Stimulated activated CD8-positive, alpha-beta memory T cell treated with anti-CD3 and anti-CD28 coated beads, Interleukin-15, amount 100 ng/mL, for 48 hours (primary cell): ENCODE data around the gene MIR17HG.
"Not testable (repeated sequence)": the region's sequence is repeated elsewhere in the genome, so short reads cannot be mapped to it uniquely, and the experiment has no call there.

ENCODE experiments used
- DNase-seq, 2 donors: peaks; one replicate each; pipeline ENCODE4 v3.0.0-alpha.2; 2020; ENCODE audit warnings: low read depth in 2 of 2

The MIR17HG gene

DNA sequence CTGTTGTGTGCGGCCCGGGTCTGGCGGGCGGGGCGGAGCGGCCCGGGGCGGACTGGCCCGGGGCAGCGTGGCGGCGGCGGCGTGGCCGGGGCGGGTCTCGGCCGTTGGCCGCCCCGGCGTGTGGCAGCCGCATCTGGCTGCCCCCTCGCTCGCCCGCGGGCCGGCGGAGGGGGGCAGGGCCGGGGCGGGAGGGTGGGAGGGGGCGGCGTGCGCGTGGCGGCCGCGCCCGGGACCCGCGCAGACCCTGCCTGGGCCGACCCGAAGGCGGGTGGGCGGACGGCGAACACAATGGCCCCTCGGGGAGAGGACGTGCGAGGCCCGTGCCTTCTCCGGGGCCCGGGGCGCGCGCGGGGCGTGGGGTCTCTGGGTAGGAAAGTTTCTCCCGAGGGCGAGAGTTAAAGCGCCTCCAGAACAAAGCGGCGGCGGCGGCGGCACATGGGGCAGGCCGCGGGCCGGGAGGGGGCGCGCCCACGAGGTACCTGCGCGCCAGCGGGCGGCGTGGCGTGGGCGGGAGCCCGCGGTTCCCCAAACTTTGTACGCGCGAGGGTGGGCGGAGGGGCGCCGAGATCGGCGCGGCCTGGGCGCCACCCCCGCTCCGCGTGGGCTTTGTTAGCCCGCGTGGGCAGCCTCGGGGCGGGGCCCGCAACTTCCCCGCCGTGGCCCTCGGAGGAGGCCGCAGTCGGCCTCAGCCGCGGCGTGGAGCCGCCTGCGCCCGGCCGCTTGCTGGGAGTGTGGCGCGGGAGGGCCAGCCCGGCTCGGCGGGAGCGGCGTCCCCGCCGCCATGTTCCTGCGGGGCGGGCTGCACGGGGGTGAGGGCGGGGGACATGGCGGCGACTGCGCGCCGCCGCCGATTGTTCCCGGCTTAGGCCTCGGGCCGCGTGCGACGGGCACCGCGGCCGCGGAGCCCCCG, 764 bp downstream of the MIR17HG start:
- peak in 1 of 2 donors; percentile 49 for DNase-seq

DNA sequence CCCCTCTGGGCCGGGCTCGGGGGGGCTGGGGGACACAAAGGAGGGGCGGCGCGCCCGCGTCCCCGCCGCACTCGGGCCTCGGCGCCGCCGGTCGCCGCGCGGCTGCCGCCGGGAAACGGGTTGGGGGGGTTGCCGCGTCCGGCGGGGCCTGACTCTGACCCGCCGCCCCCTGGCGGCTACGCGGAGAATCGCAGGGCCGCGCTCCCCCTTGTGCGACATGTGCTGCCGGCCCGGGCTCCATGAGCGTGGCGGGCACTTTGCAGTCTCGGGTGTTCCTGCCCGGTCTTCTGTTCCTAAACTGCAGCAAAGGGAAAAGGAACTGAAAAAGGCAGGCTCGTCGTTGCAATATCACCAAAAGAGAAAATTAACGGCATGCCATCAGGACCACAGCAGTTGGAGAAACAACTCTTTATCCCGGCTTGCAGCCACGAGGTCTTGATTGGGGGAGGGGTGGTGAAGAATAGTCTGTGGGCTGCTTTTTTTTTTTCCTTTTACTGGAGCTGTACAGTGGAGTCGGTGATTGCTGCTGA, 1.5 kb downstream of the MIR17HG start:
- DNase-seq: peak; percentile 87

DNA sequence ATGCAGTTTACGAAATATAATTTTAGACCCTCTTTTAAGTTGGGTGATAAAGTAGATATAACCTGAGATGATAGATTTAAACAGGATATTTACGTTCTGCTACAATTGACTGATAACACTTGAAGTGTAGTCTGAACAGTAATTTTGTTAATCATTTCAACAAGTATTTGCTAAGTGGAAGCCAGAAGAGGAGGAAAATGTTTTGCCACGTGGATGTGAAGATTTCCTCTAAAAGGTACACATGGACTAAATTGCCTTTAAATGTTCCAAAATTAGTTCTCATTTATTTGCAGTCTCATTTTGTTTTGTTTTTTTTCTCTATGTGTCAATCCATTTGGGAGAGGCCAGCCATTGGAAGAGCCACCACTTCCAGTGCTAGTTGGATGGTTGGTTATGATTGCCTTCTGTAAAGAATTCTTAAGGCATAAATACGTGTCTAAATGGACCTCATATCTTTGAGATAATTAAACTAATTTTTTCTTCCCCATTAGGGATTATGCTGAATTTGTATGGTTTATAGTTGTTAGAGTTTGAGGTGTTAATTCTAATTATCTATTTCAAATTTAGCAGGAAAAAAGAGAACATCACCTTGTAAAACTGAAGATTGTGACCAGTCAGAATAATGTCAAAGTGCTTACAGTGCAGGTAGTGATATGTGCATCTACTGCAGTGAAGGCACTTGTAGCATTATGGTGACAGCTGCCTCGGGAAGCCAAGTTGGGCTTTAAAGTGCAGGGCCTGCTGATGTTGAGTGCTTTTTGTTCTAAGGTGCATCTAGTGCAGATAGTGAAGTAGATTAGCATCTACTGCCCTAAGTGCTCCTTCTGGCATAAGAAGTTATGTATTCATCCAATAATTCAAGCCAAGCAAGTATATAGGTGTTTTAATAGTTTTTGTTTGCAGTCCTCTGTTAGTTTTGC, 2.8 kb downstream of the MIR17HG start:
- DNase-seq: no peak

DNA sequence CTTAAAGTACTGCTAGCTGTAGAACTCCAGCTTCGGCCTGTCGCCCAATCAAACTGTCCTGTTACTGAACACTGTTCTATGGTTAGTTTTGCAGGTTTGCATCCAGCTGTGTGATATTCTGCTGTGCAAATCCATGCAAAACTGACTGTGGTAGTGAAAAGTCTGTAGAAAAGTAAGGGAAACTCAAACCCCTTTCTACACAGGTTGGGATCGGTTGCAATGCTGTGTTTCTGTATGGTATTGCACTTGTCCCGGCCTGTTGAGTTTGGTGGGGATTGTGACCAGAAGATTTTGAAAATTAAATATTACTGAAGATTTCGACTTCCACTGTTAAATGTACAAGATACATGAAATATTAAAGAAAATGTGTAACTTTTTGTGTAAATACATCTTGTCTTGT, 3.6 kb downstream of the MIR17HG start:
- no peak for DNase-seq

DNA sequence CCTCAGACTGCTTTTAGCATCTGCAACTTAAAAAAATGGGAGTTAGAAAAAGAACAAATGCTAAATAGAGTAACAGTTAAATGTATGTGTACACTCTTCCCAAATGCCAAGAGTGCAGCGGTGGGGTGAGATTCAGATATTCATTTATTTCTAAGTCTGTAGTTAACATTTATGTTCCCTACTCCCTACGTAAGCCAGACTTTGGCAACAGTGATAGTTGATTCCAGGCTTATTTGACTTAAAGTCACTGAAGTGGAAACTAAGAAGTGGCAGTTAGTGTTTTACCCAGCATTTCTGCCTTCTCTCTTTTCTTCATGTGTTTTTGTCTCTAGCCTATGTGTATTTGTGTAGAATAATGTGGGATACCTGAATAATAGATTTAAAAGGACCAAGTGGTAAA, 4.5 kb downstream of the MIR17HG start:
- DNase-seq: no peak

DNA sequence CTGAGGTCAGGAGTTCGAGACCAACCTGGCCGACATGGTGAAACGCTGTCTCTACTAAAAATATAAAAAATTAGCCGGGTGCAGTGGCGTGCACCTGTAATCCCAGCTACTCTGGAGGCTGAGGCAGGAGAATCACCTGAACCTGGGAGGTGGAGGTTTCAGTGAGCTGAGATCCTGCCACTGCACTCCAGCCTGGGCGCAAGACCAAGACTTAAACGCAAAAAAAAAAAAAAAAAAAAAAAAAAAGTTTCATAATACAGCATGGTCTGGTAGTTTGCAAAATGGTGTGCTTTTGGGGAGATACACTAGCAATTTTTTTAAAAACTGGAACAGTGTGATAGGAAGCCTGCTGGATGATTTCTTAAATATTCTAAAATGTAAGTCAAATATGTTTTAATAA, 5.4 kb downstream of the MIR17HG start:
- not testable (repeated sequence) for DNase-seq

DNA sequence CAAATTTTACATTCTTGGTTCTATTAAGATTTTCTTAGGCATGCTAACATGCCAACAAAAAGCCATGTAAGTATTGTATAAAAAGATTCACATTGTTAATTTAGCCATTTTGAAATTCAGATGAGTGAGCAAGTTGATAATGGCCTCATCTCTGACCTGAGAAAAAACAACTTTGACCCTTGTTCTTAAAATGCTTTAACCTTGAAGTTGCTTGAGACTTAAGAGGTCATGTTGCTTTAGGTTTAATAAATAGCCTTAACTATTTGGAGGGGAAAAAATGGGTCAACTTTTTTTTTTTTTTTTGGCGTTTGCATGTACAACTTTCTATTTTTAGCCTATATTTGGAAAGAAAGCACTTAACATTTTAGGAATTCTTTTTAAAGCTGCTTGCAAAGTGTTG, 6.0 kb downstream of the MIR17HG start:
- no peak for DNase-seq

DNA sequence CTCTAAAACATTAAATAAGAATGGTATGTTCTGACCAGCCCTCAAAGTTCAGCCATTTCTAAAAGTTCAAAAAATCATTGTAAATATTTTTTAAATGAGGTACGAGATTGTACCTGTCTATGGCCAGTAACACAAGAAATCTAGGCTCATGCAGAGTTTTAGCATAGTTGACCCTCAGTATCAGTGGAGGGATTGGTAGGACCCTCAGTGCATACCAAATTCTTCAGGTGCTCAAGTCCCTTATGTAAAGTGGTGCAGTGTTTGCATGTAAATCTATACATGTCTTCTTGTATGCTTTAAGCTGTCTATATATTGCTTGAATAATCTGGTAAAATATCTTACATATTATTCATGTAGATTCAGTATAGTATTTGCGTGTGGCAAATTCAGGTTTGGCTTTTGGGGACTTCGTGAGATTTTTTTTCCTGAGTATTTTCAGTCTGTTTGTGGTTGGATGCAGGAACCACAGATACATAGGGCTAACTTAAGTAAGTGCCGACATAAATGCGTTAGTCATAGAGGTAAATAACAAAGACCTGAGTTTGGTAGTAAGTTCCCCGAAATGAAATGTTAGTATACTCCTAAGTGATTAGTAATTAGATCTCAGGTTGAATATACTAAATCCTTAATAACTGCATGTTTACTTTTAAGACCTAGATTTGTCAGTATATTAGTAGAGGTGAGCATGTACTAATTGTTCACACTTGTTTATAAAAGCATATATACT, 7.8 kb downstream of the MIR17HG start:
- DNase-seq: no peak

DNA sequence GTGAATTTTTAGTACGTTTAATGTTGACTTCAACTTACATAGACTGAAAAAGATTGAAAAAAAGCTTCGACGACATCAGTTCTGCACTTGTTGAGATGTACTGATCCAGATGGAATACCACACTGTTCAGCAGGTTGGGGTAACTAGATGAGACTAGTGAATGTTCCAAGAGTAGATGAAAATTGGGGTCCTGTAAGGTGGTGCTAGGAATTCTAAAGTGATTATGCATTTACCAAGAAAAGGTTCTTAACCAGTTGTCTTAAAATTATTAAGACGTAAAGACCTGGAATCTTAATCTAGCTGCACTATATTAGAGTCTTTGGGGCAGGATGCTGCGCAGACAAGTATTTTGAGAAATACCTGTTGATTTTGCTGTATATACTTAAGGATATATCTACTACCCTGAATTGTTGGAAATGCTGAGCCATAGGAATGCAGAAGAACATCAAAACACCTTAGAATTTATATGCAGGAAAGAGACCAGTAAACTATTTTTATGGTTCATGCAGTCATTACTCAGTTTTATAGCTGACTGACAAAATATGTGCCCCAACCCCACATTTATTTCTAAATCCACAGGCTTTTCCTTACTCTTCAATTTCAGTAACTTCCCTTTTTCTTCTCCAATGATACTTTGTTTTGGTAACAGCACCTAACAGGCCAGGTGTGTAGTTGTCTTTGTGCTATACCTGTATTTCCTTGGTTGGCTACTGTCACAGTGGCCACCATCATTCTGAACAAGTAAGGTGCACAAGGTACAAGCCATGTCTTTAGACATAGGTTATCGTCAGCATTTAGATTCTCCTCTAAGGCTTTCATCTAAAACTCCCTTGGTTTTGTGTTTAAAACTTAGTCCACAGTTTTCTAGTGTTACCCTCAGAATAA, 8.6 kb downstream of the MIR17HG start:
- no peak for DNase-seq

DNA sequence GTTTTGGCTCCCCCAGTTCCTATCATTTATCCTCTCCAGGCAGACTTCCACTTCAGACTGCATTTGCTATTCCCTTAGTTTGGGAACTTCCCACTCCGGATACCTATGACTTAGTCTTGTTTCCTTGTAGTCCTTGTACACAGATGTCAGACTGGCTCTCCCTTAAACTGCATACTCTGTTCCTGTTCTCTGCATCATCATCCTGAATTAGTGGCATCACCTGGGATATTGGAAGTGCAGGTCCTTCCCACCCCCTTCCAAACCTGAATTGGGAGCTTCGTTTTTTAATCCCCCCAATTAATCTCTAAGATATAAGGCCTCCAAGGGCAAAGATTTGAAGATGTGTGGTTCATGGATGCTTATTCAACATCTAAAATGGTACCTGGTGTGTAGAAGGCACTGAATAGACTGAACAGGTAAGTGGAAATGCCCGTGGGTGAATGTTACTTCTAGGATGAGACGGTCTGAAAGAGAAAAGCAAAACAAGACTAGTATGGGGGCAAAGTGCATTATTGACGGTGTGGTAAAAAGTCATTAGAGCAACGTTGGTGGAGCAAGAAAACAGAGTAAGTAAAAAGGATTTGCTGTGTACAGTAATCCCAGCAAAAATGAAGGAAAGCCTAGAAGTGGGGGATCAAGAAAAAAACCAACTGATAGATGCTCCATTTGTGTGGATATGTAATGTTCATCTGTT, 9.6 kb downstream of the MIR17HG start:
- no peak for DNase-seq

DNA sequence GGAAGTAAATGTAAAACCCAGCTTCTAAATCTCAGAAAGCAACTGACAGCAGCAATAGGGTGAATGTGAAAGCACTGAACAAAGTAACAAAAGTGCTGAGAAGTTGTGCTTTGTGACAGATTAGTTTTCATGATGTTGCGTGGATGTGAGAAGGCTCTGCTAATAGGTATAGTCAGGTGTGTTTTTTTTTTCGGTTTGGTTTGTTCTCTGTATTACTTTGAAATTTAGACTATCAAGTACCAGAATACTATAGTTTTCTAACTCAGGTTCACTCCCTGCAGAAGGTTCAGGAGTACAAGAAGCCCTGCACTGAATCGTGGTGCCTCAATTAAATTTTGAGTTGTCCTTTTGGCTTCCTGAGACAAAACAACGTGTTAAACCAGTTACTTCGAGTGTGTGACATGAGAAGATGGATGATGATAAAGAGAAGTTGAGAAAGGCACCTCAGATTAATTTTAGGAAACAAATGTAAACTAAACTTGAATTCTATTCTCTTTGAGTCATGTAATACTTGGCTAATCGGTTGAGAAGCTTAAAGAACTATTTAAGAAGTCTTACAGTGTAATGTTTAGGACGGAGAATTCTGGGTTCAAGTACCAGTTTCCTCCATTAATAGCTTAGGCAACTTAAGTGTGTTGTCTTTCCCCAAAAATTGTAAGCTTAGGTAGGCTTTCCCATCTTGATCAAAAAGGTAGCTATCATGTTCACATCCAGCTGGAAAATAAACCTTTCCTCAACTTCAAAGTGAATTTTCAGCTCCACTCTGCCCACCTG, 10.3 kb downstream of the MIR17HG start:
- DNase-seq: no peak

DNA sequence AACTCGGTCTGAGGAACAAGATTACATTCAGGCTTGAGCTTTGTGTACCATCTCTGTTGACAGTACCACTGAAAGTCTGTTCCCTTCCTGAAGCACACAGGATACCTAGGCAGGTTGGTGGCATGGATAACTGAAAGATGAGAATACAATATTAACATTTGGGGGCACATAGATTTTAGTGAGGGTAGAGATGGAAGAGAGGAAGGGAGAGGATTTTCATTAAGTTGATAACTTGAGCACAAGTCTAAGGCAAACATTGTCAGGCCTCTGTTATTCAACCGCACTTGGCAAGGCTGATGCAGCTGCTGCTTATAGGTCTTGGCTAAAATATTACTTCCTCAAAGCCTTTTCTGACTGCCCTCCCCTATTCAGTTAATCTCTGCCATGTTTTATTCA, 10.9 kb downstream of the MIR17HG start:
- no peak for DNase-seq

DNA sequence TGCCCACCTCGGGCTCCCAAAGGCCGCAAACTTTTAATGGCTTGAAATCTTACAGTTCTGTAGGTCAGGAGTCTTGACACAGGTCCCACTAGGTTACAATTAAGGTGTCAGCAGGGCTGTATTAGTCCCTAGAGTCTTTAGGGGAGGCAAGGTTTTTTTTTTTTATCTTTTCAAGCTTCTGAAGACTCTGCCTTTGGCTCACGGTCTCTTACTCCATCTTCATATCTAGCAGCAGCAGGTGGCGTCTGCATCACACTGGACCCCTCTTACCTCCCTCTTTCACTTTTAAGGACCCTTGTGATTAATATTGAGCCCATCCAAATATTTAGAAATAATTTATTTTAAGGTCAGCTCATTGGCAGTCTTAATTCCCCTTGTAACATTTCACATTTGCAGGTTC, 11.6 kb downstream of the MIR17HG start:
- DNase-seq: no peak

DNA sequence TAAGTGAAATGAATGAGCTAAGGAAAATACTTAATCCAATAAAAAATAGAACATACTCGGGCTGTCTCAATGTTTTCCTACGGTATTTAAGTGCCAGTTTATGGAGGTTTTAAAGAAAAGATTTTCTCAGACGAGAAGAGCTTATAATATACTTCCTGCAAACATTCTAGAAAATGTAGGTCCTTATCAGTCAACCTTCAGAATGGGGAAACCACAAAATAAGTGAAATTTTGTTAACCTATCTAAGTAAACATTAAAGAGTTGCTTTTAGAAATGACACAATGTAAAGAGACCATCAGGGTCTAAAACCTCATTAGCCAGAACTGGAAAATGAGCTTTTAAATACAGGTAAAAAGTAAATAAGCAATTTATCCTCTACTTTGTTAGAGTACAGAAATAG, 12.1 kb downstream of the MIR17HG start:
- no peak for DNase-seq

DNA sequence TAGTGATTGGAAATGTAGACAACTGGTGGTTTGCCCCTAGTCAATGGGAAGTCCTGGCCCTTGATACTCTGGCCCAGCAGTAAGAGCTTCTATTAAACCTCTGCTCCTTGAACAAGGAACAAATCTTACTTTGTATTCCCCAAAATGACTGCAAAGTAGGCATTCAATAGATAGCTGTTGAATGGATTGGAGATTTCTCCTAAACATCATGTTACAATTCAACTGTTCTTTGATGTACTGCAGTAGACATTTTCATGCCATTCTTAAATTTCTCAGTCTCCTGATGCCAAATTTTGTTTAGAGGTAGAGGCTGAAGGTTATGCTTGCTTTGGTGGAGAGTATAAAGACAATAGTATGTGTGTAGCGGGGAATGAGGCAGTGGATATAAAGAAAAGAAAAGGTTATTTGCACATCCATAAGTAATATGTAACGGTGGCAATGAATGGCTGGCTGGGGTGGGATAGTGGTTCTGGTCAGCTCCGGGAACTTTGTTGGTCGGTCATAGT, 12.8 kb downstream of the MIR17HG start:
- no peak for DNase-seq

DNA sequence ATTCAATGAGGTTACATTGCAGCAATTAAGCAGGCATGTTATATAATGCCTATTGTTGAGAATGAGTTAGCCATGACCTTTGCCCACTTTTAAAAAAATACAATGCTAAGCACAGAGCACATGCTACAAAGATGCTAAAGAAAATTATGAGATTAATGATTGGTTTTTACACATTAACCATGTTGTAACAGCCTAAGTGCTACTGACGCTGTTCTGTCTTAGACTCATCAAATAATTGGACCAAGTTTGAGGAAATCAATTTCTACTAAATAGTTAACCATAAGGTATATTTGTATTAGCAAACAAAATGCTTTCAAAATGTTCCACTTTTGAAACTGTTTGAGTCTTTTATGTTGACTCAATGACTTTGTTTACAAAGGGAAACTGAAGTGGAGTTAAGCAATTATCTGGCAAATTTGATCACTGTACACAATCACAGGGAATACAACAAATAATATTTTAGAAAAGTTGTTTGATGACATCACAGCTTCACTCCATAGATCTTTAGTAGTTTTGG, 14.3 kb downstream of the MIR17HG start:
- DNase-seq: no peak

DNA sequence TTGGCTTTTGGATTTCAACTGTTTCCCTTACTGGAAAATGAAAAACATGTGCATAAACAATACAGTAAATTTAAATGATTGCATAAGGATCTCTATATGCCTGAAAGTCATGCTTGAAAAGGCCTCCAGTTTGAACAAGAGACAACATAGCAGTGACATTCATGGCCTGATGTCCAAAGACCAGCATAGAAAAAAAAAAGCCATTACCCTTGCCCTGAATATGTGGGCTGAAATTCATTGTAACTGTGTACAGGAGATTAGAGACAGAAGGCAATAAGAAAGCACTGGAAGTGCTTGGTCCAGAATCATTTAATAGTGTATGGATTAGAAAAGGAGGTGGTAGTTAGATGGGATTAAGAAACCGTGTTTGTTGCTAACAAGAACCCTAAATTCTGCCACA, 15.4 kb downstream of the MIR17HG start:
- DNase-seq: no peak

DNA sequence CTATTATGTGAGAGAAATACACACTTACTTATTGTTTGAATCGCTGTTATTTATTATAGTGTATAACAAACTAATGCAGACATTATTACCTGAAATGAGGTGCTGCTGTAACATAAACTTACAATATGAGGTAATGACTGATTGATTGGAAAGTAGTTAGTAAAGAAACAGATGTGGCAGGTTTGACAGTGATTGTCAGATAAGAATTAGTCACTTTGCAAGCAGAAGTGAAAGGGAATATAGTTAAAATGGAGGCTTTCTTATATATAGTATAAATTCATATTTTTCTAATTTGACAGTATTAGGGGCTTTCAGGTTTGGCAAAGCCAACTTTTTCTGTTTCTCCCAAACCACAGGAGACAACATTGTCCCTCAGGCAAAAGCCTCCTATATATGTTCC, 20.6 kb downstream of the MIR17HG start:
- no peak for DNase-seq
